Measurements from ENCODE around the gene ARSI.

The ARSI gene

DNA sequence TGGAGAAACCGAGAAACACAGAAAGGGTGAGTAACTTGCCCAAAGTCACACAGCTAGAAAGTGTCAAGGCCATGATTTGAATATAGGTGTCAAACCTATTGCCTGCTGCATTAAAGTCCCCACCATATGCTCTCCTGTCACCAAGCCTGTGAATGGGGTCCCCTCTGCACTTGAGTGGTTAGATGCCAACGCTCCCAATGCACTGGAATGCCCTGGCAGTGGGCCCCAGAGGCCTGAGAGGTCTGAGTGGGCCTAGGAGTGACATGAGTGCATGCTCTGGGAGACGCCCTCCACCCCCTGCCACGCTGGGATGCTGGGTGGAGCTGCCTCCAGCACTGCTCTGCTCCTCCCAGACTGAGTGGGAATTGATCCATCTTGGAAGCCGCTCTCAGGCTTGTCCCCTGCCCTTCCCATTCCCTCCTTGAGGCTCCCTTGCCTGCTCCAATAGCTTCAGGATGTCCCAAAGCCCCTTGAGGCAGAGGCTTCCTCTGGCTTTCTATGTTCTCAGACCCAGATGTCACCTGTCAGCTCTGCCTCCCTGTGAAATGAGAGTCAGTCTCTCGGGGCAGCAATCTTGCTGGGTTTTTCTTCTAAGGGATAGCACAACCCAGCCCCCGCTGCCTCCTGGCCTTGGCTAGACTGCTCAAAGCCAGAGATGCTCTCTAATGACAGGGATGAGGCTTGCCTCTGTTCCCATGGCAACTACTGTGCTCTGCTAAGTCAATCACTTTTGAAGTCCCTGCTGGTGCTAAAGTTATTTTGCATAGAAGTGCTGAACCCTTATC, 6.6 kb upstream of the ARSI start:
- no peak overlapping the region for H3K4me3 ChIP-seq (ENCODE audit: low read depth, low read length)
- TF ChIP-seq CTCF (IDR thresholded peaks at IDR 0.05; ENCODE audit: borderline replicate concordance, insufficient read depth, low read depth, low read length): no peak

DNA sequence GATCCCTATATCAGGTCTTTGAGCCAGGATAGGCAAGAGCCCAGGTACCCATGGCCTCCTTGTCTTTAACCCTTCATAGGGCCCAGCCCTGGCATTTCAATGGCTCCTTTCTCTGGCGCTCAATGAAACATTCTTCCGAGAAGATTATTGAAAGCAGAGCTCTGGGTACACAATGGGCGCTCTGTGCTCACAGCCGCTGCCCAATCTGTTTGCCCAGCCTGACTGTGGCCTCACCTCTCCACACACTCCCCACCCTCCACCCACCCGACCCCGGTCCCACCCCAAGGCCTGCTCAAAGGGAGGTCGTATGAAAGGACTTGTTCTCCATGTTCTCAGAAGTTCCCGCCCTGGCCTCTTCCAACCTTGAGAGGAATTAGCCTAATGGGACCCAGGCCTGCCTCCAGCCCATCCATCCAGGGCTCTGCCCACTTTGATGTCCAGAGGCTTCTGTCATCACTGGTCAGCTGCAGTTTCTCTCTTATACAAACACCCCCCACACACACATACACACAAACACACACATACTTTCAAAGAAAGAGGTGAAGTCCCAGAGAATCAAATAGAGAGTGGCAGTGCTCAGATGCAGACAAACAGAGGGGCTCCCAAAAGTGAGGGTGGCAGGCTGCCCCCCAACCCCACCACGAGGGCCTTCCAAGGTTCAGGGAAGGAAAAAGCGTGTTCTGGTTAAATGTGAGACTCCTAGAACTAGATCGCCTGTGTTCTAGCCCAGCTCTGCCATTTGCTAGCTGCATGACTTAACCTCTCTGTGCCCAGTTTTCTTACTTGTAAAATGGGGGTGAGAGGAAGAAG, 5.1 kb upstream of the ARSI start:
- TF ChIP-seq CTCF (IDR thresholded peaks at IDR 0.05; ENCODE audit: borderline replicate concordance, insufficient read depth, low read depth, low read length): no peak
- no peak overlapping the region for H3K4me3 ChIP-seq (ENCODE audit: low read depth, low read length)

DNA sequence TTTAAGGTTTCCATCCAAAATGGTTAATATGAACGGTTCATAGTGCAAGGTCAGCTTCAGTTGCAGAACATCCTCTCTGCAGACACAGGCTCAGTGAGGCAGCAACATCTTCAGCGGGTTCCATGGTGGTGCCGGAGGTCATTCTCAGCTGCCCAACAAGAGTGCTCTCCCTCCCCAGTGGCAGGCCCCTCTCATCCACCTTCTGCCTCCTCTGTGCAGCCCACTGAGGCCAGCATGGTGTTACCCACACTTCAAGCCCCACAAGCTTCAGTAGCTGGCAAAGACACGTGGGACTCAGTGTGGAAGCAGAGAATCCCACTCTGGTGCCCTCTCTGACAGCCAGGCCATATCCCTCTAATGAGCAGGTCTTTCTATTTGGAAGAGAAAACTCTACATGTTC, 4.1 kb upstream of the ARSI start:
- TF ChIP-seq CTCF (IDR thresholded peaks at IDR 0.05; ENCODE audit: borderline replicate concordance, insufficient read depth, low read depth, low read length): no peak

DNA sequence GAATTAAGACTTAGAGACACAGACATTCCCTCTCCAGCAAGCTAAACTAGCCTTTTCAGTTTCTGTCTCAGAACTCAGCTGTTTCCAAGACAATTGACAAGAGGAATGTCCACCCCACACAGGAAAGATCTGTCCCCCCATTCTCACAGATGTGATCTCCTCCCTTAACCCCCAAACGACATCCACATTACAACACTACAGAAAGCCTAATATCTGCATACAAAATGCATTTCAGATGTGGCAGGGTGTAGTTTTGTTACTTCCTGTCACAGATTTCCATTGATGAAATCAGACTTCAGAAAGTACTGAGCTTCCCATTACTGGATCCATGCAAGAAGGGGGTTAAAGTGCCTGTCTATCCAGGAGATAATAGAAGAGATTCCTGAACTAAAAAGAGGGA, 2.9 kb upstream of the ARSI start:
- H3K4me3 ChIP-seq (ENCODE audit: low read depth, low read length): no peak overlapping the region
- no peak for TF ChIP-seq CTCF (IDR thresholded peaks at IDR 0.05; ENCODE audit: borderline replicate concordance, insufficient read depth, low read depth, low read length)

More for the DNA sequence above, 4.1 kb upstream of the ARSI start:
- H3K4me3 ChIP-seq (ENCODE audit: low read depth, low read length): no peak overlapping the region

DNA sequence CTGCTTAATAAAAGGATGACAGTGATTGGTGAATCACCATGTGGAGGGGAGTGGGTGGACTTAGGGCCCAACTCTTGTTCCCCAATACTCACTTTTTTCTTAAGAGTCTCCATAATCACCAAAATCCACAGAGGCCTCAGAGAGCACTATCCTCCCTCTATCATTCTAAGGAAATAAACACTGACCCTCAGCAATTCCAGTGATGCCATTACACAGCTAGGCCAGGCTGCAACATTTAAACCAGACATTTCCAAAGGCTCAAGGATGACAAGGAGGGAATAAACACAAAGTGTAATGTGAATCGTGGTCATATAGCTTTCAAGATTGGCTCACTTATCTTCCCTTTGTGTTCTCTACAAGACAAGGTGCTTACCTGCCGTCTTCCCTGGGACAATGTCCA, 2.4 kb upstream of the ARSI start:
- no peak overlapping the region for H3K4me3 ChIP-seq (ENCODE audit: low read depth, low read length)
- TF ChIP-seq CTCF (IDR thresholded peaks at IDR 0.05; ENCODE audit: borderline replicate concordance, insufficient read depth, low read depth, low read length): no peak

GRCh38 chr5:150304481-150305081, 1.9 kb upstream of the ARSI start:
- no peak overlapping the region for H3K4me3 ChIP-seq (ENCODE audit: low read depth, low read length)
- TF ChIP-seq CTCF (IDR thresholded peaks at IDR 0.05; ENCODE audit: borderline replicate concordance, insufficient read depth, low read depth, low read length): no peak
